PC-9 (cell line): ENCODE measurements around the gene DNAH2.

Source experiments
- EZH2 ChIP-seq: fragments of 200-600 bp; sonication (generic); IDR thresholded peaks from 2 replicates; pipeline ENCODE4 v1.8.0; 2017; ENCODE audit warnings: antibody characterized with exemption, low read depth
- TF ChIP-seq, protein P1 (sequence below): fragments of 200-600 bp; sonication (generic); conservative IDR thresholded peaks from 2 replicates; pipeline ENCODE4 v1.6.1; 2017; ENCODE audit warnings: mixed run types, antibody characterized with exemption, mild to moderate bottlenecking, moderate library complexity

DNA sequence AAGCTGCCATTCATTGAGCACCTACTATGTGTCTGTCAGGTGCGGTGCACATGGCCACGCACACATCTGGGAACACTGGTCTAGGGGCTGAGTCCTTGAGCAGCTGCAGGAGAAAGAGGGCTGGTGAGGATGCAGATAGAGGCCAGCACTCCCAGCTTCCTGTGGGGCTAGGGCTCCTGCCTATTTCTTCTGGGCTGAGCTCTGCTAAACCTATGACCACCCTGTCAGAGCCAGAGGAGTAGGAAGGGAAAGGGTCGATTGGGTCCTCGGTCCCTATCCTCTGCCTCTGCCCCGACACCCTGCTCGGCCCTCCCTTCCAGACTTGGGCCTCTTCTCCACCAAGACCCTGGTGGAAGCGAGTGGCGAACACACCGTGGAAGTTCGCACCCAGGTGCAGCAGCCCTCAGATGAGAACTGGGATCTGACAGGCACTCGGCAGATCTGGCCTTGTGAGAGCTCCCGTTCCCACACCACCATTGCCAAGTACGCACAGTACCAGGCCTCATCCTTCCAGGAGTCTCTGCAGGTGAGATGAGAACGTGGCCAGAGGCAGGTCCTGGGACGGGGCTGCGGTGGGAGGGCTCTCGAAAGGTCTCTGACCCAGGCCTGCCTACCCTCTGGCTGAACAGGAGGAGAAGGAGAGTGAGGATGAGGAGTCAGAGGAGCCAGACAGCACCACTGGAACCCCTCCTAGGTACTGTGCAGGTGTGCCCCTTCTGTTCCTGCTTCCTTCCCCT is 133.3 kb downstream of the DNAH2 start:
- TF ChIP-seq, protein P1, sequence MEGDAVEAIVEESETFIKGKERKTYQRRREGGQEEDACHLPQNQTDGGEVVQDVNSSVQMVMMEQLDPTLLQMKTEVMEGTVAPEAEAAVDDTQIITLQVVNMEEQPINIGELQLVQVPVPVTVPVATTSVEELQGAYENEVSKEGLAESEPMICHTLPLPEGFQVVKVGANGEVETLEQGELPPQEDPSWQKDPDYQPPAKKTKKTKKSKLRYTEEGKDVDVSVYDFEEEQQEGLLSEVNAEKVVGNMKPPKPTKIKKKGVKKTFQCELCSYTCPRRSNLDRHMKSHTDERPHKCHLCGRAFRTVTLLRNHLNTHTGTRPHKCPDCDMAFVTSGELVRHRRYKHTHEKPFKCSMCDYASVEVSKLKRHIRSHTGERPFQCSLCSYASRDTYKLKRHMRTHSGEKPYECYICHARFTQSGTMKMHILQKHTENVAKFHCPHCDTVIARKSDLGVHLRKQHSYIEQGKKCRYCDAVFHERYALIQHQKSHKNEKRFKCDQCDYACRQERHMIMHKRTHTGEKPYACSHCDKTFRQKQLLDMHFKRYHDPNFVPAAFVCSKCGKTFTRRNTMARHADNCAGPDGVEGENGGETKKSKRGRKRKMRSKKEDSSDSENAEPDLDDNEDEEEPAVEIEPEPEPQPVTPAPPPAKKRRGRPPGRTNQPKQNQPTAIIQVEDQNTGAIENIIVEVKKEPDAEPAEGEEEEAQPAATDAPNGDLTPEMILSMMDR = no peak
- TF ChIP-seq EZH2 = no peak
